GM21360 (cell line): Measurements from ENCODE around the gene MTRF1.
A peak's percentile ranks its signal among the peaks of the same experiment; 100 is the strongest.

Source experiments
- ATAC-seq: cut with Tn5 transposase; IDR thresholded peaks from one replicate; pipeline ENCODE4 v1.9.1; 2021; ENCODE audit warnings: mild to moderate bottlenecking, moderate library complexity; ENCODE audit not compliant: unreplicated experiment

Gene MTRF1

GRCh38 chr13:41263261-41263971 lies at the start of gene MTRF1:
Gene MTRF1, minus strand, starts transcription at chr13:41263576. Its CDS starts 2,669 bp downstream, at chr13:41260907.
- ATAC-seq = peak; percentile 93

GRCh38 chr13:41313117-41313516 lies 49.7 kb upstream of the MTRF1 start:
- ATAC-seq = no peak

GRCh38 chr13:41312176-41312500 lies 48.8 kb upstream of the MTRF1 start:
- no peak for ATAC-seq

GRCh38 chr13:41311406-41312175 lies 48.2 kb upstream of the MTRF1 start:
- peak; percentile 47 for ATAC-seq

- ATAC-seq = peak; percentile 62
These were observed 47.6 kb upstream of the MTRF1 start, which contains the start of gene NAA16 for GRCh38 chr13:41310963-41311405. Gene NAA16, plus strand, starts transcription at chr13:41311267. Its CDS starts 262 bp downstream, at chr13:41311529.

GRCh38 chr13:41307884-41308640 lies 44.7 kb upstream of the MTRF1 start:
- no peak for ATAC-seq

- ATAC-seq = no peak
These were observed 43.1 kb upstream of the MTRF1 start for GRCh38 chr13:41306271-41307145.

GRCh38 chr13:41304551-41304950 lies 41.2 kb upstream of the MTRF1 start:
- no peak for ATAC-seq

- no peak for ATAC-seq
These were observed 39.4 kb upstream of the MTRF1 start for GRCh38 chr13:41302743-41303142.

- no peak for ATAC-seq
These were observed 36.1 kb upstream of the MTRF1 start for GRCh38 chr13:41299316-41300094.

GRCh38 chr13:41296879-41297646 lies 33.7 kb upstream of the MTRF1 start:
- ATAC-seq = no peak

GRCh38 chr13:41295973-41296372 lies 32.6 kb upstream of the MTRF1 start:
- ATAC-seq = no peak

- no peak for ATAC-seq
These were observed 31.5 kb upstream of the MTRF1 start for GRCh38 chr13:41294914-41295313.

- ATAC-seq = no peak
These were observed 29.9 kb upstream of the MTRF1 start for GRCh38 chr13:41293272-41293671.

- no peak for ATAC-seq
These were observed 27.9 kb upstream of the MTRF1 start for GRCh38 chr13:41291246-41291645.

GRCh38 chr13:41289463-41289881 lies 26.1 kb upstream of the MTRF1 start:
- no peak for ATAC-seq

- ATAC-seq = no peak
These were observed 23.0 kb upstream of the MTRF1 start for GRCh38 chr13:41286370-41286769.

GRCh38 chr13:41284512-41285288 lies 21.3 kb upstream of the MTRF1 start:
- ATAC-seq = no peak
